ENCODE measurements around the gene CYP1A2. TPM values are rescaled to one million over a fixed set of nuclear protein-coding genes. Genes with fewer than 3 reads are reported as not detected.

Gene CYP1A2
- polyA plus RNA-seq, 1 of the 3 experiments (the other 2 are of a cell fraction) = not detected

GRCh38 chr15:74710319-74711094 lies 38.1 kb upstream of the CYP1A2 start:
- Histone ChIP-seq H4K20me1 (ENCODE audit: insufficient read depth) (no peaks in the 10 kb centered on the region), H3K9ac (no peak overlapping the region), H3K4me3 (ENCODE audit: low read depth in 2 of 2, low read length in 1 of 2) (no peak overlapping the region), H3K36me3 (replicated peaks in 1 of 2; ENCODE audit: control insufficient read depth in 1 of 2, insufficient read depth in 2 of 2, low read length in 1 of 2) (no peaks in the 10 kb centered on the region), H3K27me3 (ENCODE audit: insufficient read depth) (peaks cover 22% of the 10 kb centered on the region; the same call in 1 of the 2 replicates), H3K79me2 (ENCODE audit: insufficient read depth) (no peaks in the 10 kb centered on the region), H2AFZ (ENCODE audit: low read depth) (no peak overlapping the region), H3K4me1 (ENCODE audit: control insufficient read depth in 1 of 2, insufficient read depth in 2 of 2, low read depth in 1 of 2, low read length in 1 of 2) (no peaks in the 10 kb centered on the region), H3F3A (replicated peaks; ENCODE audit: insufficient read depth) (peaks cover 3% of the 10 kb centered on the region), H3K9me3 (no peaks in the 10 kb centered on the region), H3K9me2 (no peaks in the 10 kb centered on the region), H3K4me2 (no peak overlapping the region), H3K27ac (ENCODE audit: low read depth in 2 of 2, low read length in 1 of 2) (no peak overlapping the region)
- TF ChIP-seq FOXM1 (IDR thresholded peaks at IDR 0.05; ENCODE audit: low read depth) (no peak), USF2 (IDR thresholded peaks at IDR 0.05; ENCODE audit: borderline replicate concordance, low read depth, low read length) (no peak), USF1 (IDR thresholded peaks at IDR 0.05; ENCODE audit: borderline replicate concordance, low read depth) (no peak), GABPA (IDR thresholded peaks at IDR 0.05; ENCODE audit: low read depth) (no peak), TEAD4 (IDR thresholded peaks at IDR 0.05; ENCODE audit: borderline replicate concordance, insufficient read depth) (no peak), FOXJ3 (CRISPR knock-in tag; IDR thresholded peaks at IDR 0.05) (no peak), FOSL2 (IDR thresholded peaks at IDR 0.05; ENCODE audit: borderline replicate concordance, low read depth) (no peak), RXRA (IDR thresholded peaks at IDR 0.05; ENCODE audit: borderline replicate concordance, low read depth) (no peak)
- POLR2A ChIA-PET = no interaction called here
- DNase-seq = no peak
- 0% methylated on average over 3 of the region's 3 CpGs for WGBS (ENCODE audit: low lambda C conversion rate)
- CTCF ChIA-PET = interaction anchor here (1.0 kb wide), 1 partner anchor 133 kb away, joined by 3 read pairs; no protein-coding TSS in a partner anchor

GRCh38 chr15:74712311-74712710 lies 36.3 kb upstream of the CYP1A2 start:
- ChIA-PET POLR2A (no interaction called here), CTCF (no interaction called here)
- WGBS (ENCODE audit: low lambda C conversion rate) = 41% methylated on average over 3 of the region's 3 CpGs
- Histone ChIP-seq H3K79me2 (ENCODE audit: insufficient read depth) (no peaks in the 10 kb centered on the region), H3K4me3 (ENCODE audit: low read depth in 2 of 2, low read length in 1 of 2) (no peak overlapping the region), H3F3A (replicated peaks; ENCODE audit: insufficient read depth) (peaks cover 3% of the 10 kb centered on the region), H3K4me1 (ENCODE audit: control insufficient read depth in 1 of 2, insufficient read depth in 2 of 2, low read depth in 1 of 2, low read length in 1 of 2) (no peaks in the 10 kb centered on the region), H3K4me2 (no peak overlapping the region), H4K20me1 (ENCODE audit: insufficient read depth) (no peaks in the 10 kb centered on the region), H3K27ac (ENCODE audit: low read depth in 2 of 2, low read length in 1 of 2) (no peak overlapping the region), H3K9me3 (no peaks in the 10 kb centered on the region), H3K27me3 (ENCODE audit: insufficient read depth) (peaks cover 13% of the 10 kb centered on the region; the same call in 1 of the 2 replicates), H3K9ac (no peak overlapping the region), H3K36me3 (replicated peaks in 1 of 2; ENCODE audit: control insufficient read depth in 1 of 2, insufficient read depth in 2 of 2, low read length in 1 of 2) (no peaks in the 10 kb centered on the region), H3K9me2 (no peaks in the 10 kb centered on the region), H2AFZ (ENCODE audit: low read depth) (no peak overlapping the region)
- TF ChIP-seq TEAD4 (IDR thresholded peaks at IDR 0.05; ENCODE audit: borderline replicate concordance, insufficient read depth) = no peak
- TF ChIP-seq ZBTB33 (IDR thresholded peaks at IDR 0.05; ENCODE audit: borderline replicate concordance, low read depth) = no peak
- no peak for TF ChIP-seq TCF12 (IDR thresholded peaks at IDR 0.05)
- no peak for TF ChIP-seq REST (IDR thresholded peaks at IDR 0.05; ENCODE audit: low read depth, low read length)
- no peak for TF ChIP-seq FOXM1 (IDR thresholded peaks at IDR 0.05; ENCODE audit: low read depth)
- no peak for TF ChIP-seq RXRA (IDR thresholded peaks at IDR 0.05; ENCODE audit: borderline replicate concordance, low read depth)
- DNase-seq = no peak

Measured in SK-N-SH (cell line).